Measurements from ENCODE around the gene PALD1. TPM values are rescaled to one million over a fixed set of nuclear protein-coding genes. Genes with fewer than 3 reads are reported as not detected.
A peak's percentile ranks its signal among the peaks of the same experiment; 100 is the strongest.

Gene PALD1
- total and polyA plus RNA-seq, 12 donors = 2.0 to 16.2 (median 7.4) TPM

DNA sequence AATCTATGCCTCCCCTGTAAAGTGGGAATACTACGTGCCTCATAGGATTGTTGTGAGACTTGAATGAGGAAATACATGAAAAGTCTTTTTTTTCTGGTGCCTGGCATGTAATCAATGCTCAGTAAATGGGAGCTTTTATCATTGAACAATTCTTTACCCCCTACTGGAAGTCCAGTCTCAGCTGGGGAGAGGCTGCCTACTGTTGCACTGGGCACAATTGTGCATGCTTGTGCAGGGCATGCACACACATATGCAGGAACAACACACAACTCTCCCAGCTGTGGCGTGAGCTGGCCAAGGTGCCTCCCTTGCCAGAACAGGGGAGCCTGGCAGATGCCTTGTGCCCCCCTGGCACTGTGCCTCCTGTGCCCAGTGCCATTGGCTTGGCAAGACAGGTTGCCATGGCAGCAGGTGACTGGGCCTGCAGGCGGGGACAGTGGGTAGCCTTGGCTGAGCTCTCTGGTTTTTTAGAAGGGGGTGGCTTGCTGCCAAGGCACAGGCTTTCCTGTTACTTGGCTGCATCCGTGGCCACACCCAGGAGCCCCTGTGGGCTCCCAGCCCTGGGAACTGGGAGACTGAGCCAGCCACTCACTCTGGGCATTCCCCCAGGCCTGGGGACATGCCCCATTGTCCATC is 16.1 kb upstream of the PALD1 start:
- H3K27ac ChIP-seq = peak overlapping the region in 1 of 5 donors; percentile 38
- H3K9me3 ChIP-seq (replicated peaks in 1 of 3) = no peaks in the 10 kb centered on the region
- intact Hi-C loops (cut with DNase I) = loop anchor here in 1 of 2 donors (2.0 kb wide), 1 partner anchor 80 kb away; no protein-coding TSS in a partner anchor
- no peak overlapping the region for H3K4me3 ChIP-seq
- H3K36me3 ChIP-seq (replicated peaks in 1 of 2) = no peaks in the 10 kb centered on the region
- no peak for TF ChIP-seq POLR2A (IDR thresholded peaks at IDR 0.05)
- H3K27me3 ChIP-seq = no peaks in the 10 kb centered on the region
- WGBS, 4 donors = 15 to 25% (median 22%) methylated on average over 3 to 4 of the region's 4 CpGs
- peaks cover 20 to 22% of the 10 kb centered on the region in 2 donors for H3K4me1 ChIP-seq (replicated peaks in 1 of 2)
- DNase-seq = peak; percentile 85 to 95 (median 94)

DNA sequence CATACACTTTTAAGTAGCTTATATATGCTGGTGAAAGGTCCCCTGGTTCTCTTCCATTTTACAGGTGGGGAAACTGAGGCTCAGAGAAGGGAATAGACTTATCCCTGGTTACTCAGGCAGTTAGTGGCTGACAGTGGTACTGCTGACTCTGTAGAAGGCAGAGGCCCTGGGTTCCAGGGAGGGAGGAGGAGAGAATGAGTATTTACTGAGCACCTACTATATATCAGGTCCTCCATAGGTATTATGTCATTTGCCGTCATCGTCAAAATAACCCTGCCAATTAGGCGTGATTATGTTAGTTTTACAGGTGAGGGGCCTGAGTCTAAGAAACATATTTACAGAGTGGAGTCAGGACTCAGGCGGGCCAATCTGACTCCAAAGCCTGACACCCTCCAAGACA is 13.3 kb upstream of the PALD1 start:
- TF ChIP-seq, protein P1, sequence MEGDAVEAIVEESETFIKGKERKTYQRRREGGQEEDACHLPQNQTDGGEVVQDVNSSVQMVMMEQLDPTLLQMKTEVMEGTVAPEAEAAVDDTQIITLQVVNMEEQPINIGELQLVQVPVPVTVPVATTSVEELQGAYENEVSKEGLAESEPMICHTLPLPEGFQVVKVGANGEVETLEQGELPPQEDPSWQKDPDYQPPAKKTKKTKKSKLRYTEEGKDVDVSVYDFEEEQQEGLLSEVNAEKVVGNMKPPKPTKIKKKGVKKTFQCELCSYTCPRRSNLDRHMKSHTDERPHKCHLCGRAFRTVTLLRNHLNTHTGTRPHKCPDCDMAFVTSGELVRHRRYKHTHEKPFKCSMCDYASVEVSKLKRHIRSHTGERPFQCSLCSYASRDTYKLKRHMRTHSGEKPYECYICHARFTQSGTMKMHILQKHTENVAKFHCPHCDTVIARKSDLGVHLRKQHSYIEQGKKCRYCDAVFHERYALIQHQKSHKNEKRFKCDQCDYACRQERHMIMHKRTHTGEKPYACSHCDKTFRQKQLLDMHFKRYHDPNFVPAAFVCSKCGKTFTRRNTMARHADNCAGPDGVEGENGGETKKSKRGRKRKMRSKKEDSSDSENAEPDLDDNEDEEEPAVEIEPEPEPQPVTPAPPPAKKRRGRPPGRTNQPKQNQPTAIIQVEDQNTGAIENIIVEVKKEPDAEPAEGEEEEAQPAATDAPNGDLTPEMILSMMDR (IDR thresholded peaks at IDR 0.05) = no peak
- TF ChIP-seq POLR2A (IDR thresholded peaks at IDR 0.05) = no peak
- 86 to 96% (median 93%) methylated on average over 3 to 4 of the region's 4 CpGs for WGBS, 4 donors
- H3K9me3 ChIP-seq (replicated peaks in 1 of 3) = no peaks in the 10 kb centered on the region
- no peak overlapping the region for H3K27ac ChIP-seq
- H3K27me3 ChIP-seq = no peaks in the 10 kb centered on the region
- no peak for DNase-seq
- H3K4me3 ChIP-seq = no peak overlapping the region
- intact Hi-C loops (cut with DNase I) = no loop called here
- H3K36me3 ChIP-seq (replicated peaks in 1 of 2) = no peaks in the 10 kb centered on the region
- H3K4me1 ChIP-seq (replicated peaks in 1 of 2) = peaks cover 8 to 10% of the 10 kb centered on the region in 2 donors

DNA sequence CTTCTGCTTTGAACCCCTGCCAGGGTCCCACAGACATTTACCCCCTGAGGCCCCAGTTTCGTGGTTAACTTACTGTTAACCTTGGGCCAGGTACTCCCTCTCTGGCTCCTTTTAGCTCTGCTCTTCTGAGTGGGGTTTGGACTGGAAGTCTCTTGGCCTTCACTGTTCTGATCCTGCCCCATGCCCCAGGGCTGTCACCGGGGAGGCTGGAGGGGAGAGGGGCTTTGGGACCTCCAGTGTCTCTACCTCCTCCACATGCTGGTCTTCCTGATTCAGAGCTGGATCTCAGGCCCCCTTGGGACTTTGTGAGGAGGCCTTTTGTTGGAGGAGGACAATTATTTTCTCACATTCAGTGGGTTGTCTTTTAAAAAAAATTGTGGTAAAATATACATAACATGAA is 12.7 kb upstream of the PALD1 start:
- Histone ChIP-seq H3K27me3 (no peaks in the 10 kb centered on the region), H3K9me3 (replicated peaks in 1 of 3) (no peaks in the 10 kb centered on the region), H3K36me3 (replicated peaks in 1 of 2) (no peaks in the 10 kb centered on the region), H3K4me3 (no peak overlapping the region), H3K27ac (no peak overlapping the region), H3K4me1 (replicated peaks in 1 of 2) (peaks cover 8 to 10% of the 10 kb centered on the region in 2 donors)
- DNase-seq = no peak
- intact Hi-C loops (cut with DNase I) = no loop called here
- TF ChIP-seq, protein P1 (IDR thresholded peaks at IDR 0.05) = no peak
- TF ChIP-seq POLR2A (IDR thresholded peaks at IDR 0.05) = no peak
- 71 to 100% (median 86%) methylated on average over 2 of the region's 2 CpGs for WGBS, 4 donors

DNA sequence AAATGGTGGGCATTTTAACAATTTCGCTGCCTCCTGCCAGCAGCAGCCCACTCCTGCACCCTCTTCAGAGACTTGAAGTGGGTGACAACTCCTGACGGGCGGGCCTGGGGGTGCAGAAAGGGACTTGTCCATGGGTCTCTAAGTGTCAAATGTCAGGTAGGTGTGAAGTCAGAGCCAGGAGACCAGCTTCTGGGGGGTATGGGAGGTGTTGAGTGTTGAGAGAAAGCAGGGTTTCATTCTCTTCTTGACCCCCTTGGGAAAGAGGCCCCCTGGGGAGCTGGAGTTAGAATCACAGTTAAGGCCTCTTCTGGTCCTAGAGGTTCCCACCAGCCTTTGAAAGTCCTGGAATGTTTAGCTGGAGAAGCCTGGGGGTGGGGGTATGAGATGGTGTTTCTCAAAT is 11.6 kb upstream of the PALD1 start:
- 86 to 95% (median 88%) methylated on average over 3 of the region's 3 CpGs for WGBS, 4 donors
- intact Hi-C loops (cut with DNase I) = no loop called here
- Histone ChIP-seq H3K4me1 (replicated peaks in 1 of 2) (peaks cover 8 to 10% of the 10 kb centered on the region in 2 donors), H3K4me3 (no peak overlapping the region), H3K9me3 (replicated peaks in 1 of 3) (no peaks in the 10 kb centered on the region), H3K27me3 (no peaks in the 10 kb centered on the region), H3K27ac (no peak overlapping the region), H3K36me3 (replicated peaks in 1 of 2) (no peaks in the 10 kb centered on the region)
- TF ChIP-seq POLR2A (IDR thresholded peaks at IDR 0.05) = no peak
- TF ChIP-seq, protein P1 (IDR thresholded peaks at IDR 0.05) = no peak
- DNase-seq = no peak

All from adrenal gland (tissue), 12 donors.